GM21381 (cell line): ENCODE data around the gene MKI67.

Experiments
- ATAC-seq: cut with Tn5 transposase; IDR thresholded peaks from one replicate; pipeline ENCODE4 v1.9.1; 2021; ENCODE audit warnings: mild to moderate bottlenecking, moderate library complexity; ENCODE audit not compliant: unreplicated experiment

Gene MKI67

GRCh38 chr10:128086003-128086863 is 40.0 kb downstream of the MKI67 start:
- no peak for ATAC-seq

GRCh38 chr10:128084991-128085390 is 41.2 kb downstream of the MKI67 start:
- ATAC-seq: no peak

DNA sequence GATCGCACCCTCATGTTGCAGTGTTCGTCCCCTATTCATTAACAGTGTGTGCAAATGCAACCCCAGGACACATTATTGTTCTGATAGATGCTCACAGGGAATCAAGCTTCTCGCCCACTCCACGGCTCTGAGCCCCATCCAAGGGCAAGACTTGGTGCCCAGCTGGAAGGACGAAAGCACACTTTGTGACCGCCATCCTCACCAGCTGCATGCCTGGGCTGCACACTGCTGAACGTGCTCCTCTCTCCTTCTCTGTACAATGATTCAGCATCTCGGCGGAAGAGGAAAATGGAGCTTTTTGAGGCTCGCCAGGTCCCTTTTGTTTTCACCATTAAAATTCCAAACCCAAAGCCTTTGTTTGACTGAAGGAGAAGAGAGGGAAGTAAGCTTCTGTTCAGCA is 41.9 kb downstream of the MKI67 start:
- no peak for ATAC-seq

DNA sequence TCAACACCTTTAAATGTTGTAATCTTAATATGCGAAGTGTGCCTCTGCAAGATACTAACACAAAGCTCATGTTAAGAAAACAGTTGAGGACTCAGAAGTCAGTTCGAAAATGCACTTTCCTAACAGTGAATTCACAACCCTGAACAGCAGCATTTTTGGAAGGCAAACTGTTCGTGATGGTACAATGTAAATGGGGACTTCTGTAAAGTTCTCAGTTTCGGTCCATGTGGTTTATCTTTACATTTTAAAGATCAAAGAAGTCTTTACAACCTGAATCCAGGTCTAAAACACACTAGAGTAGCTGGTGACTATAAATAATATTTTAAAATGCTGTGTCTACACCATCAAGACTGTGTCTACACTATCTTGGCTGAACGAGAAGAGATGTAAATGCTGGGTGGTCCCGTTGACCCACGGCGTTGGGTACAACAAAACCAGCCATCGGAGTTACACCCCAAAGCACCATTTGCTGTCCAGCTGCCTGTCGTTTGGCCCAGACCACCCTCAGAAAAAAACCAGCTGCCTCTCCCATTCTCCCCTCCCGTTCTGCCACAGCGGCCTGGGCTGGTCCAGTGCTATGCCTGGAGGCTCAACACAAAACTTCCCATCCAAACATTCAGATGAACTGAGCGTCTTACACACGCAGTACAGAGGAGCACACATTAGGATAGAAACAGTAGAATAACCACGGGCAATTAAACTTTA is 42.9 kb downstream of the MKI67 start:
- no peak for ATAC-seq

- no peak for ATAC-seq
Measured at GRCh38 chr10:128081720-128082119, 44.5 kb downstream of the MKI67 start.

- ATAC-seq: no peak
Measured at GRCh38 chr10:128081222-128081621, 45.0 kb downstream of the MKI67 start.

DNA sequence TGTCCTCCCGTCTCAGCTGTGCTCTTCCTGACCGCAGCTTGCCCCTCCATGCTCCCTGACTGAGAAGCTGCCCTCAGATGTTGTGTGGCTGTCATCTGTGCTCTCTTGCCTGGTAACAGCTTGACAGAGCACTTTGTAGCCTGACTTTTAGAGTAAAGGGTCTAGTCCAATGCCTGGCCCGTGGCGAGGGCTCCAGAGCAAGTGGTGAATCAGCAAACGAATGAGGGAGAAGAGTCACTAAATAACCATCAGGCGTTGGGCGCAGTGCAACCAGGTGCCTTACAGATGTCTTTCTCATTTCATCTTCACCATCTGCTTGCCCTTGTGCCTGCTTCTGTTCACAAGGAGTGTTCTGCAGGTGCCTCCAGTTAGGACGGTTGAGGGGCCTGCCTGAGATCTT is 45.6 kb downstream of the MKI67 start:
- ATAC-seq: no peak

- no peak for ATAC-seq
Measured at GRCh38 chr10:128080231-128080630, 46.0 kb downstream of the MKI67 start.

- peak; percentile 65 for ATAC-seq
Measured at GRCh38 chr10:128078136-128078969, 47.9 kb downstream of the MKI67 start.

DNA sequence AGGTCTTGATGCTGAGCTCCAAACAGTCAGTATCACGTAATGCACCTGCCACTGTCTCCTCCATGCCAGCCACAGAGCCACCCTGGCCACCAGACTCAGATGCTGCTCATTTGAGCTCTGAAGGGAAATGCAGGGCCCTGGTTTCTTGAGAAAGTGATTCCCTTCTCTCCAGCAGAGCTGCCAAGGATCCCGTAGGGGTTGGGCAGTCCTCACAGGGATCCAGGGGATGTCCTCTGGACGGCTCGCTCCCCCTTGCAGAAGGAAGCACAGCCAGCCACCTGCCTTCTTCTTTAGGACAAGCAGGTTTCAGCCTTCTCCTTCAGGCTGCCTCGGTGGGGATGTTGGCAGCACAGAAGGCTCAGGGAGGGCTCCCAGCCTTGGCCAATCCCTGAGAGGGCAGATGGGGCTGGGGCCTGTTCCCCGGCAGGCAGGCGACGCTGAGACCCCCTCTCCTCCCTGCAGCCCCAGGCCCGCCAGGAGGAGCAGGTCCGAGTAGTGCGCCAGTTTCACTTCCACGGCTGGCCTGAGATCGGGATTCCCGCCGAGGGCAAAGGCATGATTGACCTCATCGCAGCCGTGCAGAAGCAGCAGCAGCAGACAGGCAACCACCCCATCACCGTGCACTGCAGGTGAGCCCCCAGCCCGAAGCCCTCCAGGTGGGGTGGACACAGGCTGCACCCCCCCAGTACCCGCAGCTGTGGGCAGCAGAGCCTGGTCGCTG is 48.9 kb downstream of the MKI67 start:
- ATAC-seq: no peak

- ATAC-seq: no peak
Measured at GRCh38 chr10:128074589-128074988, 51.6 kb downstream of the MKI67 start.

GRCh38 chr10:128073890-128074289 is 52.3 kb downstream of the MKI67 start:
- ATAC-seq: no peak

GRCh38 chr10:128072941-128073645 is 53.1 kb downstream of the MKI67 start:
- ATAC-seq: no peak

DNA sequence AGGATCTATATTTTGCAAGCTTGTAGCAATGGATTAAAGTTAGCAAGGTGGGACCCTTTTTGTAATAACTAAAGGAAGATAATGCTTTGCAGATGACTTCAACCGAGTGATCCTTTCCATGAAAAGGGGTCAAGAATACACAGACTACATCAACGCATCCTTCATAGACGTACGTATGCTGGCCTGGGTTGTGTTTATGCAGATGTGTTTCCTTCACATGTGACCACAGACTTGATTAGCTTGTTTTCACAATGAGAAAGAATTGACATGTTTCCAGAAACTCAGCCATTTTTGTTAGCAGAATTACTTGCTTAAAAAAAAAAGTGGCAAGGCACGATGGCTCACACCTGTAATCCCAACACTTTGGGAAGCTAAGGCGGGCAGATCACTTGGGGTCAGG is 54.2 kb downstream of the MKI67 start:
- ATAC-seq: no peak

- no peak for ATAC-seq
Measured at GRCh38 chr10:128071417-128071782, 54.8 kb downstream of the MKI67 start.

DNA sequence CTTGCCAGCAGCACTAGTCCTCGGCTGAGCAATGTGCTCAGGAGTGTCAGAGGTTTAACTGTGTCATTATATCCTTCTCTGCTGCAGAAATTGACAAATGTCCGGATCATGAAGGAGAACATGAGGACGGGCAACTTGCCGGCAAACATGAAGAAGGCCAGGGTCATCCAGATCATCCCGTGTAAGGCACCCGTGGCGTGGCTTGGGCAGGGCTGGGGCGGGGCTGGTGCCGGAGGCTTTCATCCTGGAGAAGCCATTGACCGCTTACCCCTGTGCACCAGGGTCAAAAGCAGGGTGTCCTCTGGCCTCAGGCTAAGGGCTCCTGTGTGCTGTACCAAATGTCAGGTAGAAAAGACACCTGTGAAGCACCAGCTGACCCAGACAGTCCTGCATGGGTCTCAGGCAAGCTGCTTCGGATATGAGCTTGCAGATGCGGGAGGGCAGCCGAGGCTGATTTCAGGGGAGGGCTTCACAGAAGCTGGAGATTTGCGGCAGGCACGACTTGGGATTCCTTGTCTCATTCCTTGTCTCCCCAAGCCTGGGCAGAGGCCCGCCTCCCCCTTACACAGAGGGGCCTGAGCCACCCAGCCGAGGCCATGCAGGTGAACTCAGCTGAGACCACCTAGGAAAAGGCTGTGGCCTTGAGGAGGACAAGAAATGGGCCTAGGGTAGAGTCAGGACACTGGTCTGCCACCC is 55.4 kb downstream of the MKI67 start:
- no peak for ATAC-seq

GRCh38 chr10:128070161-128070560 is 56.1 kb downstream of the MKI67 start:
- ATAC-seq: no peak

GRCh38 chr10:128069351-128070051 is 56.7 kb downstream of the MKI67 start:
- ATAC-seq: peak; percentile 42
